OCI-LY1 (cell line): ENCODE results near the gene SPATA2L.

Experiments used
- H2AFZ ChIP-seq: fragments of 200-600 bp; sonication (generic), shearing (Covaris generic); 2 replicates; pipeline ENCODE4 v1.6.0; 2014; ENCODE audit warnings: antibody characterized with exemption, mild to moderate bottlenecking, low read length
- H3F3A ChIP-seq: fragments of 200-600 bp; sonication (generic), shearing (Covaris generic); 2 replicates; pipeline ENCODE4 v1.6.0; 2014; ENCODE audit warnings: mild to moderate bottlenecking, antibody characterized with exemption, low read length, moderate library complexity; ENCODE audit not compliant: insufficient read depth
- H3K27ac ChIP-seq: fragments of 200-600 bp; sonication (generic); 2 replicates; pipeline ENCODE4 v1.5.1; 2014; ENCODE audit warnings: low read length, mixed run types, mild to moderate bottlenecking, low read depth; ENCODE audit not compliant: poor library complexity, severe bottlenecking
- H3K27me3 ChIP-seq: fragments of 200-600 bp; sonication (generic); 2 replicates; pipeline ENCODE4 v1.6.0; 2014; ENCODE audit warnings: antibody characterized with exemption, mild to moderate bottlenecking, low read length, moderate library complexity; ENCODE audit not compliant: insufficient read depth
- H3K36me3 ChIP-seq: fragments of 200-600 bp; sonication (generic); 2 replicates; pipeline ENCODE4 v1.6.1; 2014; ENCODE audit warnings: mild to moderate bottlenecking, antibody characterized with exemption, low read length, moderate library complexity, mixed read lengths; ENCODE audit not compliant: insufficient read depth
- H3K4me1 ChIP-seq: fragments of 200-600 bp; sonication (generic); 2 replicates; pipeline ENCODE4 v1.5.1; 2014; ENCODE audit warnings: mild to moderate bottlenecking, low read length, moderate library complexity; ENCODE audit not compliant: insufficient read depth, severe bottlenecking
- H3K4me2 ChIP-seq: fragments of 200-600 bp; sonication (generic), shearing (Covaris generic); 2 replicates; pipeline ENCODE4 v1.6.1; 2014; ENCODE audit warnings: low read length
- H3K4me3 ChIP-seq: fragments of 200-600 bp; sonication (generic); 2 replicates; pipeline ENCODE4 v1.5.1; 2014; ENCODE audit warnings: low read length, low read depth, mild to moderate bottlenecking, mixed read lengths; ENCODE audit not compliant: poor library complexity, severe bottlenecking
- H3K79me2 ChIP-seq: fragments of 200-600 bp; shearing (Covaris generic); 2 replicates; pipeline ENCODE4 v1.6.1; 2016; ENCODE audit warnings: mixed run types, low read length, mixed read lengths; ENCODE audit not compliant: insufficient read depth
- H3K9ac ChIP-seq: fragments of 200-600 bp; sonication (generic), shearing (Covaris generic); 2 replicates; pipeline ENCODE4 v1.6.1; 2014; ENCODE audit warnings: mild to moderate bottlenecking, low read length, mixed read lengths
- H3K9me2 ChIP-seq: fragments of 200-600 bp; sonication (generic), shearing (Covaris generic); 2 replicates; pipeline ENCODE4 v1.6.1; 2014; ENCODE audit warnings: low read depth, mild to moderate bottlenecking, low read length, mixed read lengths
- H3K9me3 ChIP-seq: fragments of 200-600 bp; shearing (Covaris generic); 2 replicates; pipeline ENCODE4 v1.6.1; 2014; ENCODE audit warnings: low read length, mixed read lengths
- H4K20me1 ChIP-seq: fragments of 200-600 bp; sonication (generic), shearing (Covaris generic); 2 replicates; pipeline ENCODE4 v1.6.0; 2016; ENCODE audit warnings: mild to moderate bottlenecking, low read length; ENCODE audit not compliant: insufficient read depth
- EZH2 ChIP-seq: fragments of 200-600 bp; sonication (generic), shearing (Covaris generic); IDR thresholded peaks from 2 replicates; pipeline ENCODE4 v1.8.0; 2017; ENCODE audit warnings: borderline replicate concordance, mixed run types, mild to moderate bottlenecking, antibody characterized with exemption, low read length, moderate library complexity, mixed read lengths
- TF ChIP-seq, protein P1 (sequence below): fragments of 200-600 bp; sonication (generic), shearing (Covaris generic); IDR thresholded peaks from 2 replicates; pipeline ENCODE4 v1.5.1; 2017; ENCODE audit warnings: mild to moderate bottlenecking, antibody characterized with exemption, low read length, moderate library complexity, mixed read lengths

The SPATA2L gene

DNA sequence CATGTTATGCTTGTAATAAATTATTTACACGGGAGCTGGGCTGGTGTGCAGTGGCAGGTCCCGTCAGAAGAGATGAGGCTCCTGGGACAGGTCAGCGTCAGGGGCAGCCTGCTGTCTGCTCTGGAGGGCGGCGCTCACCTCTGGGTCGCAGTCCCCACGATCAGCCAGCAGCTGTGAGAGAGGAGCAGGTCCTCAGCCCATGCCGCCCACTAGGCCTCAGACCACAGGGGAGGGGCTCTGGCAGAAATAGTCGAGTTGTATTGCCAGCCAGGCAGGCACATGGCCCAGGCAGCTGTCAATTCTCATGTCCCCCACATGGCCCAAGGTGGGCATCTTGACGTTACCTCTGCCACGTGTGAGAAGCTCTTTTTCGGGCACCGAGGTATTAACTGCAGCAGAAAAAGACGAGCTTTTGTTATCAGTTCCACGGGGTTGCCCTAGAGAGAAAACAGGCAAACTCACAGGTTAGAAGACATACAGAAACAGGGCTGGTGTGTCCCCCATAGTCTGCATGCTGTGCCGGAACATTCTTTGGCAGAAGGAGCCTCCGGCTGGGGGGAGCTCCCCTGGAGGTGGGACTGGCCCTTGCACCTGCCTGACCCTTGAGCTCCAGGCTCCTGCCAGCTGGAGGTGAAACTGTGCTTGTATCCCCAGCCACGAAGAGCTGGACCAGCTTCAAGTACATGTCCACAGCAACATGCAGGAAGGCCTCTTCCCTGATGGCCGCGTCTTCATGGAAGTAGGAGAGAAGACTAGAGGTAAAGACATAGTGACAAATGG is 37.2 kb upstream of the SPATA2L start:
- Histone ChIP-seq H3K4me1 (no peaks in the 10 kb centered on the region), H3F3A (no peaks in the 10 kb centered on the region), H3K79me2 (no peaks in the 10 kb centered on the region), H3K27ac (no peak overlapping the region), H3K36me3 (peaks cover 100% of the 10 kb centered on the region), H3K4me2 (no peak overlapping the region), H3K4me3 (no peak overlapping the region), H3K9ac (no peak overlapping the region), H3K9me3 (no peaks in the 10 kb centered on the region), H4K20me1 (no peaks in the 10 kb centered on the region), H2AFZ (no peak overlapping the region), H3K27me3 (no peaks in the 10 kb centered on the region), H3K9me2 (no peaks in the 10 kb centered on the region)
- no peak for TF ChIP-seq EZH2
- TF ChIP-seq, protein P1, sequence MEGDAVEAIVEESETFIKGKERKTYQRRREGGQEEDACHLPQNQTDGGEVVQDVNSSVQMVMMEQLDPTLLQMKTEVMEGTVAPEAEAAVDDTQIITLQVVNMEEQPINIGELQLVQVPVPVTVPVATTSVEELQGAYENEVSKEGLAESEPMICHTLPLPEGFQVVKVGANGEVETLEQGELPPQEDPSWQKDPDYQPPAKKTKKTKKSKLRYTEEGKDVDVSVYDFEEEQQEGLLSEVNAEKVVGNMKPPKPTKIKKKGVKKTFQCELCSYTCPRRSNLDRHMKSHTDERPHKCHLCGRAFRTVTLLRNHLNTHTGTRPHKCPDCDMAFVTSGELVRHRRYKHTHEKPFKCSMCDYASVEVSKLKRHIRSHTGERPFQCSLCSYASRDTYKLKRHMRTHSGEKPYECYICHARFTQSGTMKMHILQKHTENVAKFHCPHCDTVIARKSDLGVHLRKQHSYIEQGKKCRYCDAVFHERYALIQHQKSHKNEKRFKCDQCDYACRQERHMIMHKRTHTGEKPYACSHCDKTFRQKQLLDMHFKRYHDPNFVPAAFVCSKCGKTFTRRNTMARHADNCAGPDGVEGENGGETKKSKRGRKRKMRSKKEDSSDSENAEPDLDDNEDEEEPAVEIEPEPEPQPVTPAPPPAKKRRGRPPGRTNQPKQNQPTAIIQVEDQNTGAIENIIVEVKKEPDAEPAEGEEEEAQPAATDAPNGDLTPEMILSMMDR: no peak

GRCh38 chr16:89738072-89738377 is 36.5 kb upstream of the SPATA2L start:
- TF ChIP-seq EZH2: no peak
- TF ChIP-seq, protein P1: no peak
- no peaks in the 10 kb centered on the region for H3F3A ChIP-seq
- peaks cover 99% of the 10 kb centered on the region for H3K36me3 ChIP-seq
- no peaks in the 10 kb centered on the region for H3K27me3 ChIP-seq
- H3K9me3 ChIP-seq: no peaks in the 10 kb centered on the region
- H3K9ac ChIP-seq: no peak overlapping the region
- H3K27ac ChIP-seq: no peak overlapping the region
- H3K9me2 ChIP-seq: no peaks in the 10 kb centered on the region
- H4K20me1 ChIP-seq: no peaks in the 10 kb centered on the region
- no peak overlapping the region for H3K4me2 ChIP-seq
- no peak overlapping the region for H3K4me3 ChIP-seq
- H2AFZ ChIP-seq: no peak overlapping the region
- no peaks in the 10 kb centered on the region for H3K4me1 ChIP-seq
- no peaks in the 10 kb centered on the region for H3K79me2 ChIP-seq

GRCh38 chr16:89737341-89738071 is 36.0 kb upstream of the SPATA2L start:
- no peak overlapping the region for H3K4me3 ChIP-seq

More at GRCh38 chr16:89737341-89738071, 36.0 kb upstream of the SPATA2L start:
- no peaks in the 10 kb centered on the region for H3K9me2 ChIP-seq
- H3K27ac ChIP-seq: no peak overlapping the region
- no peaks in the 10 kb centered on the region for H3F3A ChIP-seq
- H4K20me1 ChIP-seq: no peaks in the 10 kb centered on the region
- H2AFZ ChIP-seq: no peak overlapping the region
- H3K4me1 ChIP-seq: no peaks in the 10 kb centered on the region
- H3K36me3 ChIP-seq: peaks cover 94% of the 10 kb centered on the region
- H3K27me3 ChIP-seq: no peaks in the 10 kb centered on the region
- no peak overlapping the region for H3K9ac ChIP-seq
- no peaks in the 10 kb centered on the region for H3K79me2 ChIP-seq
- no peak for TF ChIP-seq EZH2
- TF ChIP-seq, protein P1: no peak
- H3K9me3 ChIP-seq: no peaks in the 10 kb centered on the region
- no peak overlapping the region for H3K4me2 ChIP-seq
